ENCODE data around the gene DNAH3.
"Not testable (repeated sequence)": the region's sequence is repeated elsewhere in the genome, so short reads cannot be mapped to it uniquely, and the experiment has no call there.

The DNAH3 gene

GRCh38 chr16:20940871-20941635 lies 209.6 kb downstream of the DNAH3 start:
- no peak for DNase-seq (ENCODE audit: low spot score)

GRCh38 chr16:20939611-20940010 lies 211.0 kb downstream of the DNAH3 start:
- no peak for DNase-seq (ENCODE audit: low spot score)

- no peak for DNase-seq (ENCODE audit: low spot score)
Observed at GRCh38 chr16:20938426-20938825, 212.2 kb downstream of the DNAH3 start.

GRCh38 chr16:20937736-20938135 lies 212.9 kb downstream of the DNAH3 start:
- no peak for DNase-seq (ENCODE audit: low spot score)

GRCh38 chr16:20933589-20933988 lies 217.1 kb downstream of the DNAH3 start:
- no peak for DNase-seq (ENCODE audit: low spot score)

- DNase-seq (ENCODE audit: low spot score) = no peak
Observed at GRCh38 chr16:20931066-20931600, 219.5 kb downstream of the DNAH3 start.

- no peak for DNase-seq (ENCODE audit: low spot score)
Observed at GRCh38 chr16:20930365-20930690, 220.3 kb downstream of the DNAH3 start.

- DNase-seq (ENCODE audit: low spot score) = not testable (repeated sequence)
Observed at GRCh38 chr16:20929676-20930364, 220.8 kb downstream of the DNAH3 start.

- DNase-seq (ENCODE audit: low spot score) = no peak
Observed at GRCh38 chr16:20928774-20929411, 221.8 kb downstream of the DNAH3 start.

- no peak for DNase-seq (ENCODE audit: low spot score)
Observed at GRCh38 chr16:20925751-20926150, 224.9 kb downstream of the DNAH3 start.

- DNase-seq (ENCODE audit: low spot score) = no peak
Observed at GRCh38 chr16:20923876-20924275, 226.8 kb downstream of the DNAH3 start.

- no peak for DNase-seq (ENCODE audit: low spot score)
Observed at GRCh38 chr16:20920799-20921198, 229.8 kb downstream of the DNAH3 start.

GRCh38 chr16:20920091-20920490 lies 230.6 kb downstream of the DNAH3 start:
- no peak for DNase-seq (ENCODE audit: low spot score)

GRCh38 chr16:20918486-20919239 lies 232.0 kb downstream of the DNAH3 start:
- DNase-seq (ENCODE audit: low spot score) = no peak

- DNase-seq (ENCODE audit: low spot score) = no peak
Observed at GRCh38 chr16:20916942-20917341, 233.7 kb downstream of the DNAH3 start.

GRCh38 chr16:20916289-20916688 lies 234.4 kb downstream of the DNAH3 start:
- DNase-seq (ENCODE audit: low spot score) = no peak

GRCh38 chr16:20911361-20911760 lies 239.3 kb downstream of the DNAH3 start:
- no peak for DNase-seq (ENCODE audit: low spot score)

- no peak for DNase-seq (ENCODE audit: low spot score)
Observed at GRCh38 chr16:20910781-20911321, 239.8 kb downstream of the DNAH3 start.

GRCh38 chr16:20906341-20907255 lies 244.0 kb downstream of the DNAH3 start:
- DNase-seq (ENCODE audit: low spot score) = no peak

- DNase-seq (ENCODE audit: low spot score) = no peak
Observed at GRCh38 chr16:20905576-20905975, 245.1 kb downstream of the DNAH3 start.
